CMK (cell line): ENCODE data around the gene MBTPS2.
"Not testable (repeated sequence)": the region's sequence is repeated elsewhere in the genome, so short reads cannot be mapped to it uniquely, and the experiment has no call there.

Experiments used
- DNase-seq: peaks from one replicate; pipeline ENCODE4 v3.0.0-alpha.2; 2010; ENCODE audit warnings: low read depth

MBTPS2 gene

DNA sequence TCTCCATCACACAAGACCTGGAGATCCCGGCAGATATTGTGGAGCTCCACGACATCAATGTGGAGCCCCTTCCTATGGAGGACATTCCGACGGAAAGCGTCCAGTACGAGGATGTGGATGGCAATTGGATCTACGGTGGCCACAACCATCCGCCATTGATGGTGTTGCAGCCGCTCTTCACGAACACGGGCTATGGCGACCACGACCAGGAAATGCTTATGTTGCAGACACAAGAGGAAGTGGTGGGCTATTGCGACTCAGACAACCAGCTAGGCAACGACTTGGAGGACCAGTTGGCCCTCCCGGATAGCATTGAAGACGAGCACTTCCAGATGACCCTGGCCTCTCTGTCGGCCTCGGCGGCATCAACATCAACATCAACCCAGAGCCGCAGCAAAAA, 17.1 kb downstream of the MBTPS2 start:
- DNase-seq: no peak

DNA sequence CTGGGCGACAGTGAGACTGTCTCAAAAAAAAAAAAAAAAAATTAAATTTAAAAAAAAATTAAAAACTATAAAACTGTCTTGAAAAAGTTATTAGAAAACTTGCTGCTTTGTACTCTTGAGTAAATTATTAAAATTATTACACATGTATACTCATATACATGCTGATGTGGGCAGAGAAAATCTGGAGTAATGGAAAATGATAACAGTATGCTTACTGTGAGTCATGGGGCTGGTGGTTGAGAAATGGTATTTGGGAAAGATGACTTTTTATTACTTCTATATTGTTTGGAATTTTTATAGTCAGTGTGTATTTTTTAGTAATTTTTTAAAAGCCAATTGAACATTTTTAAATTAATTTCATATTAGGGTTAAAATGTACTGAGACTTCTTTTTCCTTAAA, 23.8 kb downstream of the MBTPS2 start:
- no peak for DNase-seq

- no peak for DNase-seq
Observed at GRCh38 chrX:21865436-21865835, 26.0 kb downstream of the MBTPS2 start.

DNA sequence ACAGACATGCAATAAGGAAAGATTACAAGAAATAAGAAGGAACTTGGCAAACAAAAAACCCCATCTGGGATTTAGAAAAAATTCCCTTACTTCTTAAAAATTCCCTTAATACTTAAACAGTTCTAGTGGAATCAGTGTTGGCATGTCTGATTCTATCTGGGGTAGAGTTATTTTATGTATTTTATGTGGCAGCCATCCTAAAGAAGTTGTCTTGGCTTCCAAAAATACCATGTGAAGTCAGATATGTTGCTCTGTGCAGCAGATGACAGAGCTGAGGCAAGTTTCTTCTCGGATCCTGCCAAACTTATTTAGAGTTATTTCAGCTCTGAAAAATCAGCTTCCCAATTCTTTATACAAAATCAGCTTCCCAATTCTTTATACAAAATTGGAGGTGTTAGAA, 31.1 kb downstream of the MBTPS2 start:
- DNase-seq: no peak

- DNase-seq: no peak
Observed at GRCh38 chrX:21873063-21873775, 33.8 kb downstream of the MBTPS2 start.

GRCh38 chrX:21874182-21874581, 34.8 kb downstream of the MBTPS2 start:
- DNase-seq: not testable (repeated sequence)

DNA sequence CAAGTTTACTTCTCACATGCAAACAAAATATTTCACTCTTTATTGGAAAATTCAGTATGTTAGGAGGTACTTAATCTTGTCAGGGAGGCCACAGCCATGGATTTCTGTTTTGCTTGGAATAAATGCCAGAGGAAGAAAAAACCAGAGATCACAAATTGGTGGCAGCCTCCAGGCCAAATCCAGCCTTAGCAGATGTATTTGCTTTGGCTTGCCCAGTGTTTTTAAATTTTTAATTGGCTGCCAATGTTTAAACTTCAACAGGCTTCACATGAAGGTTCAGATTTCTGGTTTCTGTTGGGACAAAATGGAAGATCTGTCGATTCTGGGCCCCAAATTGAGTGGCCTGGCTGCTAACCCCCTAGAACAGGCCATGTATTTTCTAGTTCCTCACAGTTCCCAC, 35.6 kb downstream of the MBTPS2 start:
- no peak for DNase-seq

- no peak for DNase-seq
Observed at GRCh38 chrX:21881881-21882574, 42.6 kb downstream of the MBTPS2 start.

GRCh38 chrX:21883258-21883657, 43.8 kb downstream of the MBTPS2 start:
- no peak for DNase-seq

DNA sequence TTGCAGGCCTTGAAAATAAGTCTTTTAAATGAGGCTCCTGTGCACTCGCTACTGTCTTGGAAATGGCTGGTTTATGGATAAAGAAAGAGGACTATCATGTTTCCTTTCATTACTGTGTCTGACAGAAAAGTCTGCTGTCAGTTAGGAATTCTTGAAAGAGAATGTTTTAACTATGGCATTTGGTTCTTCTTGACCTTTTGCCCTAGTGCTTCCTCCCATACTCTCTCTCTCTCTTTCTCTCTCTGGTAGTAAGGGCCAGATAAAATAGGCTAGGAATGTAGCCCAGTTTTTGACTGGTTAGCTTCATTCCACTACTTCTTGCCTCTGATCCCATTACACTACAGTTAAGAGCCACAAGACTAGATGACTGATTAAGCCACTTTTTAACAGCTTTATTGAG, 46.2 kb downstream of the MBTPS2 start:
- DNase-seq: no peak

DNA sequence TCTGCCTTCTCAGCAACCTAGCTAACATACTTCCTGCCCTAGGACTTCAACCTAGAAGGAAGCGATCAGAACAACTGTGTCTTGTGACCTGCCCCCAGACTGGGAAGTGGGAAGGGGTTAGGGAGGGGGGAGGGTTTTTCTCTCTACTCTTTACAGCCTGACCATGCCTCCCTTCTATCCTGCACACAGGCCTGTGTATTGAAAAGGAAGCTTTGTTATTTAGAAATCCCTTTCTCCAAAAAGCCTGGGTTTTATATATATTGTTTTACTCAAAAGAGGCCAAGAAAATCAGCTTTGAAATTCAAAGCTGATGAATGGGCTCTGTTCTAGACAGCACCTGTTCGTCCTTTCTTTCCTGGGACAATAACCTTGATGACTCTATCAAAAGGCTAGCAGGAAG, 65.9 kb downstream of the MBTPS2 start:
- DNase-seq: no peak

GRCh38 chrX:21905953-21906352, 66.5 kb downstream of the MBTPS2 start:
- no peak for DNase-seq

DNA sequence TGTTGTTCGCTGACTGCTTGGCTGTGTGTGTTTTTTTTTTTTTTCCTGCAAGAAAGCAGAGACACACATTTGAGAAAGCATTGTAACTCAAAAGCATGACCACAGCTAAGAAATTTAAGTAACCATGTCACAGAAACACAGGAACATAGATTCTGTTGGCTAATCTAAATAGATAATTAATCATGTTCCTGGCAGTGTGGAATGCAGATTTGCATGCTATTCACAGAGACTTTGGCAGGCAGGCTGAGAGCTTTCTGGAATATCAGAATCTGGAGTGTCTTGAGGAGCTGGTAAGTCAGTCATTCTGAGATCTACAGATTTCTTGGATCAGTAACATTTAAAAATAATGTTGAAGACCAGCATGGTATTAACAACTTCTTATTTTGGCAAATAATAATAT, 67.8 kb downstream of the MBTPS2 start:
- DNase-seq: no peak

DNA sequence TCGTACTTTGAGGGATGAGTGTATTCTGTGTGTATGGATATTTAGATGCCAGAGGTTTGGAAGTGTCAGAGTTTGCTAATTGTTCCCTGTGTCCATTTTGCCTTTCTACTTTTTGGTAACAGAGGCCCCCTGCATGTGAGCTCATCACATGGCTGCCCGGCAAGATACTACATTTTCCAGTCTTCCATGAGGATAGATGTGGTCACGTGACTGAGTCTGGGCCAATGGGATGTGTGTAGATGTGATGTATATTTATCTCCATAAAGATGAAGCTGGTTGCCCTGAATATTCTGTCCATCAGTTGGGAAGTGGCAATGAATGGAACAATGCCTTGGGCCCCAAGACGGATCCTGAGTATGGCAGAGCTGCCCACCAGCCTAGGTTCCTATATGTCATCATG, 72.1 kb downstream of the MBTPS2 start:
- no peak for DNase-seq

DNA sequence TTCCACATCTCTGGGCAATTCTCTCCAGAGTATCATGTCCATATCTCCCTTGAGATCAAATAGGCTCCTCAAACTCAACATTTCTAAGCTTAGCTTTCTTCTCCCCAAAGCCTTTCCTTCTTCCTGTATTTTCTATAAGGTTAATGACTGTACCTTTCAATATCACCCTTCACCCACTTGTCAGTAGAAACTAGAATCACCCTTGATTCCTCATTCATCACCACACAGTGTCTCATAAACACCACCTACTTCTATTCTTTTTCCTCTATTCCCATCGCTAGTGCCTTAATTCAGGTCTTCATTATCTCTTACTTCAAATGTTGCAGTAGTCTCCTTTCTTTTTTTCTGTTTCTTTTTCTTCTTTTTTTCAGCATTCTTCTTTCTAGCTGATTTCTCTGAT, 72.8 kb downstream of the MBTPS2 start:
- no peak for DNase-seq

GRCh38 chrX:21912989-21913388, 73.6 kb downstream of the MBTPS2 start:
- no peak for DNase-seq

DNA sequence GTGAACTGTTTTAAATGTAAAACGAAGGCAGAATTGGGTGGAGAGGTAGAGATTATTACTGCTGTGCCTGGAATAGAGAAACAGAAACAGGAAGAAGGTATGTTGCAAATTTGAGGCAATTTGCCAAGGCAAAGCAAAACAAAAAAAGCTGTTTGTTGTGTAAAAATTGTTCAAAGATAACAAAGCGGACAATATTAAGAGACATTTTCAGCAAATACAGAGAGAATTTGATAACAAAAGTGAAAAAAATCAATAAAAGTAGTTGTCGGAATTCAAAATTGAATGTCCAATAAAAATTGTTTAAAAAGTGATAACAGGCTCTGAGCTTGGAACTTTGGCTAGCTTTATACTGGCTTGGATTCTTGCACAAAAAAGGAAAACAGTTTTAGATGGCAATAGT, 86.7 kb downstream of the MBTPS2 start:
- no peak for DNase-seq

GRCh38 chrX:21926527-21927278, 87.3 kb downstream of the MBTPS2 start:
- DNase-seq: no peak

DNA sequence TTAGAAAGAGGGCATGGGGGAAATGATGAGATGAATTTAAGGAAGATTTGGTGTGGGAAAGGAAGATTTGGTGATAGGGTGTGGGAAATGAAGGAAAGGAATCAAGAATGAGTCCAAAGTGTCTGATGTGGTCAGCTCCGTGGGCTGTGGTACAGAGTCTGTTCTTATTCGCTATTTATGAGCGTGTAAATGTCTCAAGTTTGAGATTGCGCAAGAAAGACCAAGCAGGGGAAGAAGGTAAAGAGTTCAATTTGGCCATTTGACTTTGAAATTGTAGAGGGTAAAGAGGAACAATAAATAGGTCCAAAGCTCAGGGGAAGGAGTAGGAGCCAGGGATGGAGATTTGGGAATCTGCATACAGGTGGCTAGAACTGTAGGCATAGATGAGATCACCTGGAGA, 89.8 kb downstream of the MBTPS2 start:
- no peak for DNase-seq

DNA sequence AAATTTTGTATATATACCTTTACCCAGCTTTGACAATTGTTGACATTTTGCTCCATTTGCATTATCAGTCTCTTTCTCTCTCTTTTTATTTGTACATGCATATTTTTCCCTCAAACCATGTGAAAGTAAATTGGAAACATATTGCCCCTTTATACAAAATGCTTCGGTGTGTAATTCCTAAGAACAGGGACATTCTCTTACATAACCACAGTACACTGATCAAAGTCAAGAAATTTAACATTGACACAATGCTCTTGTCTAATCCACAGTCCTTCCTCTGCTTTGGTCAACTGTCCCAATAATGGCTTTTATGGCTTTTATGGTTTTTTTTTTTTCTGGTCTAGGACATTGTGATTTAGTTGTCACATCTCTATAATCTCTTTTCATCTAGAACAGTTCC, 91.6 kb downstream of the MBTPS2 start:
- no peak for DNase-seq

DNA sequence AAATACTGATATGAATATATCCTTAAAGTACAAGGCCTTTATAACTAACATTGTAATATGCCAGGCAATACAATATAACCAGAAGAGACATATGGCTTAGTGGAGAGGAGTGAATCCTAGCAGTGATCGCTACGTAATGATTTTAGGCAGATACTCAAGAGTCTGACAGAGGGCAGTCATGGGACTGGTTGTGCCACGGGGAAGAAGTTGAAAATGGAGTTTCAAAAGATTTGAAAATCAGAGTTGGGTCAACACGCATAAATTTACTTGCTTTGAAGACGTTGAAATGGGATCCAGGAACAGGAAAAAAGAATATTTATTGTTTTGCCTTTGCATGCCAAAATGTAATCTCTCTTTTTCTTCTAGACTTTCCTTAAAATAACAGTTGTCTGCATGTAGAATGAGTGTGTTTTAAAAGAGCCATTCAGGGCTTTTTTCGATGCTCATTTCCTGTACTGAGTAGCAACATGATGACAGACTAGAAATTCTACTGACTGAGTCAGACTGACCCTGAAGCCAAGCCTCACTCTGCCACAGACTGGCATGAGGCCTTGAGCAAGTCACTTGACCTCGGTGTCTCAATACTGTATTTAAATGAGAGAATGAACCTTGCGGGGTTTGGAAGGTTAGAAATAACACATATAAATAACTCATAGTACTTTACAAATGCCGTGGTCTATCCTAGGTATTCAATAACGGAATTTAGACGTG, 93.0 kb downstream of the MBTPS2 start:
- no peak for DNase-seq

DNA sequence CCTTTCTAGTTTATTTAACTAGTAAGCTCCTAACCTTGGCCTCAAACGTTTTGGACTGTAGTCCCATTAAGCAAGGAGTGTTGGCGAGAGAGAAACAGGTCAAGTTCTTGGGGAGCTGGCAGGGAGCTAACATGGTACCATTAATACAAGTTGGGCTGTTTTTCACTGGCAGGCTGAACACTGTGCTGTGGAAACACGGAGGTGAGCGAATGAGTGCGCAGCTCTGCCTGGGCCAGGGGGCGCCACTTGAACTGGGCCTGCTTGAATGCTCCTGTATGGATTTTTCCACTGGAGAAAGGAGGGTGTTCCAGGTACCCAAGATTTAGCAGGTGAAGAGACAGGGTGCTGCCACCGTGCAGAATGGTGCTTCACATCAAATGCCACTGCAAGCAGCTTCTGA, 93.7 kb downstream of the MBTPS2 start:
- no peak for DNase-seq

DNA sequence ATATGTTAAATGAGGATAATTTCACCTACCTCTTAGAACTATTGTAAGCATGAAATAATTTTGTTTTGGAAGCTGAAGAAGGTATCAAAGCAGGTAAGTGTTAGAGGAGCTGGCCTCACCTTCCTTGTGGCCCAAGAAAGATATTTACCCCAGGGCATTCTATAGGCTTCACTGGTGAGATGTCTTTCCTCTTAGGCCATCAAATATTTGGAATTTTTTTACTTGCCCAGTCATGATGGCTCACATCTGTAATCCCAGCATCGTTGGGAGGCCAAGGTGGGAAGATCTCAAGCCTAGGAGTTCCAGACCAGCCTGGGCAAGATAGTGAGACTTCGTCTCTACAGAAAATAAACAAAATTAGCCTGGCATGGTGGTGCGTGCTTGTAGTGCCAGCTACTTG, 95.0 kb downstream of the MBTPS2 start:
- no peak for DNase-seq
